Suprapubic skin (tissue), 4 donors: Measurements from ENCODE around the gene OTX1. TPM values are rescaled to one million over a fixed set of nuclear protein-coding genes. Genes with fewer than 3 reads are reported as not detected.

Source experiments
- DNase-seq, 2 donors: peaks; one replicate each; pipeline ENCODE4 v3.0.0-alpha.2; 2019; ENCODE audit warnings: low spot score in 2 of 2
- H3K27ac ChIP-seq: fragments of 200-600 bp; sonication (generic); one replicate; pipeline ENCODE4 v1.5.1; 2019
- H3K27me3 ChIP-seq: fragments of 200-600 bp; sonication (generic); one replicate; pipeline ENCODE4 v1.5.1; 2019
- H3K36me3 ChIP-seq: fragments of 200-600 bp; sonication (generic); one replicate; pipeline ENCODE4 v1.5.1; 2019
- H3K4me1 ChIP-seq: fragments of 200-600 bp; sonication (generic); one replicate; pipeline ENCODE4 v1.5.1; 2019
- H3K4me3 ChIP-seq: fragments of 200-600 bp; sonication (generic); one replicate; pipeline ENCODE4 v1.5.1; 2019; ENCODE audit warnings: mild to moderate bottlenecking
- H3K9me3 ChIP-seq: fragments of 200-600 bp; sonication (generic); one replicate; pipeline ENCODE4 v1.5.1; 2019
- CTCF ChIP-seq, 2 donors: fragments of 200-600 bp in 1 of 2; fragments of 450-650 bp in 1 of 2; sonication (generic) in 1 of 2; IDR thresholded peaks; one replicate each; pipeline ENCODE4 v1.5.1; 2016 to 2019; ENCODE audit warnings: antibody characterized with exemption in 2 of 2, mild to moderate bottlenecking in 1 of 2, moderate library complexity in 1 of 2
- EP300 ChIP-seq: sonication (generic); formaldehyde crosslinking; IDR thresholded peaks from one replicate; pipeline ENCODE4 v1.6.1; 2017; ENCODE audit warnings: antibody characterized with exemption
- POLR2A ChIP-seq, 2 donors: fragments of 450-650 bp; IDR thresholded peaks; one replicate each; pipeline ENCODE4 v1.6.1; 2017; ENCODE audit warnings: antibody characterized with exemption in 2 of 2, mild to moderate bottlenecking in 2 of 2, moderate library complexity in 2 of 2
- POLR2AphosphoS5 ChIP-seq, 3 donors: sonication (generic); formaldehyde crosslinking; IDR thresholded peaks; one replicate each; pipeline ENCODE4 v1.6.1; 2017; ENCODE audit warnings: antibody characterized with exemption in 3 of 3
- WGBS: methylation state at CpG from one replicate; pipeline ENCODE4 v1.1.5; 2018; 5-methylcytosine and 5-hydroxymethylcytosine counted together
- total RNA-seq, 4 donors: library from RNA; depleted of rRNA; stranded (reverse); fragments of >200 nt; gene quantifications; one replicate each; pipeline ENCODE4 v1.1.0, GENCODE V29; 2016

OTX1 gene
- total RNA-seq, 4 donors from 2014 or later: 6.6 to 19.7 (median 10.9) TPM

GRCh38 chr2:63023444-63023843 lies 27.2 kb upstream of the OTX1 start:
- no peak for DNase-seq
- H3K36me3 ChIP-seq: peaks cover 16% of the 10 kb centered on the region
- no peak overlapping the region for H3K4me3 ChIP-seq
- H3K9me3 ChIP-seq: no peaks in the 10 kb centered on the region
- H3K4me1 ChIP-seq: no peaks in the 10 kb centered on the region
- no peaks in the 10 kb centered on the region for H3K27me3 ChIP-seq
- H3K27ac ChIP-seq: no peak overlapping the region
- TF ChIP-seq CTCF (IDR thresholded peaks at IDR 0.05) (no peak), POLR2A (IDR thresholded peaks at IDR 0.05) (no peak), EP300 (no peak), POLR2AphosphoS5 (IDR thresholded peaks at IDR 0.05) (no peak)
- 0% methylated on average over 1 of the region's 1 CpG for WGBS

GRCh38 chr2:63027220-63027619 lies 23.4 kb upstream of the OTX1 start:
- no peak overlapping the region for H3K27ac ChIP-seq
- no peaks in the 10 kb centered on the region for H3K9me3 ChIP-seq
- H3K36me3 ChIP-seq: peaks cover 7% of the 10 kb centered on the region
- H3K27me3 ChIP-seq: no peaks in the 10 kb centered on the region
- H3K4me1 ChIP-seq: no peaks in the 10 kb centered on the region
- 91% methylated on average over 2 of the region's 2 CpGs for WGBS
- no peak overlapping the region for H3K4me3 ChIP-seq
- TF ChIP-seq POLR2A (IDR thresholded peaks at IDR 0.05): no peak
- TF ChIP-seq POLR2AphosphoS5 (IDR thresholded peaks at IDR 0.05): no peak
- no peak for TF ChIP-seq EP300
- no peak for TF ChIP-seq CTCF (IDR thresholded peaks at IDR 0.05)
- no peak for DNase-seq

GRCh38 chr2:63029058-63029457 lies 21.6 kb upstream of the OTX1 start:
- H3K27me3 ChIP-seq: no peaks in the 10 kb centered on the region
- no peaks in the 10 kb centered on the region for H3K4me1 ChIP-seq
- DNase-seq: no peak
- no peak overlapping the region for H3K27ac ChIP-seq
- no peak overlapping the region for H3K4me3 ChIP-seq
- WGBS: 100% methylated on average over 1 of the region's 1 CpG
- H3K36me3 ChIP-seq: peaks cover 5% of the 10 kb centered on the region
- no peak for TF ChIP-seq POLR2A (IDR thresholded peaks at IDR 0.05)
- no peak for TF ChIP-seq CTCF (IDR thresholded peaks at IDR 0.05)
- no peak for TF ChIP-seq EP300
- no peak for TF ChIP-seq POLR2AphosphoS5 (IDR thresholded peaks at IDR 0.05)
- no peaks in the 10 kb centered on the region for H3K9me3 ChIP-seq

DNA sequence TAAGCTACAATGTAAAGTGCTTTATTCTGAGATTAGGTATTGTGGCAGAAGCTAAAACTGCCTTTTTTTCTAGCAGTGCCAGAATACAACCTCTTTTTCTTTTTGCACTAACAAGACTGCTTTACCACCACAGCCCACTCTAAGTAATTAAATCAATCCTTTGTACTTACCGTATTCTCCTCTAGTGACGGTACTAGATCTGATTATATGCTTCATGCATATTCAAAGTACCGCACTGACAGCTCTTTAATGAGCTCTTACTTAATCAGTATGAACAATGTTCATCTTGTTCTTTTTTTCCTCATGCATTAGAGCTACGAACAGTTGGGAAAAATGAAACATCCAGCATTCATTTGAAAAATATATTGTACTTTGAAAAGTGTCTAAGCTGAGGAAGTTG lies 16.1 kb upstream of the OTX1 start:
- Histone ChIP-seq H3K27ac (no peak overlapping the region), H3K9me3 (no peaks in the 10 kb centered on the region), H3K4me1 (no peaks in the 10 kb centered on the region), H3K27me3 (no peaks in the 10 kb centered on the region), H3K4me3 (no peak overlapping the region), H3K36me3 (no peaks in the 10 kb centered on the region)
- no peak for DNase-seq
- no peak for TF ChIP-seq CTCF (IDR thresholded peaks at IDR 0.05)
- TF ChIP-seq EP300: no peak
- no peak for TF ChIP-seq POLR2A (IDR thresholded peaks at IDR 0.05)
- TF ChIP-seq POLR2AphosphoS5 (IDR thresholded peaks at IDR 0.05): no peak
- WGBS: 74% methylated on average over 4 of the region's 4 CpGs

DNA sequence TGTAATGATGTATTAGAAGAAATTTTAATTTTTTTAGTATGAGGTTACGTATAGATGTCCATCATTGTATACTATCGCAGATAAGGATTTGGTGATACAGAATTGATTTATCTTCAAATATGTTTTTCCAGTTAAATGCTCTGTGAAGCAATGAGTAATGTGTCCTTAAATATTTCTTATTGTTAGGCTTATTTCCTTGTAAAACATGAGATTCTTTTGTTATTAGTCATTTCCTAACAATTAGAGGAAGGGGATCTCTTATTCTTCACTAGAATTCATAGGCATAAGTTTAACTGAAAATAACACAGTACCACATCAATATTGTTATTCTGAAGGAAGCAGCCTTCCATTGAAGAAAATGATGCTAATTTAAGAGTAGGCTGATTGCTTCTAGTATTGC lies 15.5 kb upstream of the OTX1 start:
- H3K27ac ChIP-seq: no peak overlapping the region
- no peaks in the 10 kb centered on the region for H3K36me3 ChIP-seq
- TF ChIP-seq POLR2A (IDR thresholded peaks at IDR 0.05): no peak
- no peak for TF ChIP-seq CTCF (IDR thresholded peaks at IDR 0.05)
- no peak for TF ChIP-seq EP300
- no peak for TF ChIP-seq POLR2AphosphoS5 (IDR thresholded peaks at IDR 0.05)
- no peaks in the 10 kb centered on the region for H3K27me3 ChIP-seq
- WGBS: 97% methylated on average over 2 of the region's 2 CpGs
- no peak overlapping the region for H3K4me3 ChIP-seq
- H3K4me1 ChIP-seq: no peaks in the 10 kb centered on the region
- H3K9me3 ChIP-seq: no peaks in the 10 kb centered on the region
- no peak for DNase-seq
